C4-2B (cell line): Measurements from ENCODE around the gene CYP27A1.

Experiments used
- H3K27ac ChIP-seq: fragments of 450-650 bp; 2 replicates; pipeline ENCODE4 v1.5.1; 2017
- CTCF ChIP-seq: fragments of 450-650 bp; conservative IDR thresholded peaks from 2 replicates; pipeline ENCODE4 v1.5.1; 2017; ENCODE audit warnings: mild to moderate bottlenecking
- ZFX ChIP-seq: fragments of 450-650 bp; IDR thresholded peaks from 2 replicates; pipeline ENCODE4 v1.6.1; 2017

Gene CYP27A1

GRCh38 chr2:218827701-218828476 is 45.9 kb downstream of the CYP27A1 start:
- no peak overlapping the region for H3K27ac ChIP-seq
- TF ChIP-seq CTCF (no peak), ZFX (no peak)

- H3K27ac ChIP-seq = no peak overlapping the region
- TF ChIP-seq CTCF = no peak
- no peak for TF ChIP-seq ZFX
These were observed 46.5 kb downstream of the CYP27A1 start for GRCh38 chr2:218828477-218828778.

GRCh38 chr2:218829868-218830451 is 48.0 kb downstream of the CYP27A1 start:
- no peak for TF ChIP-seq CTCF
- TF ChIP-seq ZFX = no peak
- no peak overlapping the region for H3K27ac ChIP-seq

GRCh38 chr2:218830526-218831306 is 48.8 kb downstream of the CYP27A1 start:
- no peak overlapping the region for H3K27ac ChIP-seq
- TF ChIP-seq CTCF (no peak), ZFX (no peak)

GRCh38 chr2:218831378-218831990 is 49.5 kb downstream of the CYP27A1 start, which contains the start of gene PRKAG3:
TSS of gene PRKAG3 (minus strand) at chr2:218831803.
- no peak for TF ChIP-seq ZFX
- TF ChIP-seq CTCF = no peak
- no peak within 1 kb of the TSS for H3K27ac ChIP-seq

- TF ChIP-seq CTCF (no peak), ZFX (no peak)
- H3K27ac ChIP-seq = no peak overlapping the region
These were observed 50.1 kb downstream of the CYP27A1 start for GRCh38 chr2:218832081-218832480.
